ENCODE data around the gene CD82.
"Not testable (repeated sequence)": the region's sequence is repeated elsewhere in the genome, so short reads cannot be mapped to it uniquely, and the experiment has no call there.

CD82 gene

DNA sequence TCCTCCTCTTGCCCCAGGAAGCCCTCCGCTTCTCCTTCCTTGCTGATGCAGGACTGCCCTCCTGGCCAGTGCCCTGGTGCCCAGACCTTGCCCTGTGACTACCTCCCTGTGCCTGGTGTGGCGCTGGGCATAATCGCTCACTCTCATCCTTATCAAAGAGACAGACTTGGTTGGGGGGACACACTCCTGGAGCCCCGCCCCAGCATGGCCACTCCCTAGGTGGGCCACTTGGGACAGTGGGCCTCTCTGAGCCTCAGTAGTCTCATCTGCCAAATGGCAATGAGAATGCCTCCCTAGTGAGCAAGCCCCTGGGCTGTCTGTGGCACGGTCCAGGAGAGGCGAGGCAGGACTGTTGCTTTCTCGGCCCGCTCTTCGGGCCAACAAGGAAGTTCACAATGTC is 88.6 kb downstream of the CD82 start:
- Histone ChIP-seq H3K27me3 (ENCODE audit: insufficient read depth, low read length) (no peaks in the 10 kb centered on the region; the same call in 1 of the 2 replicates), H3K36me3 (ENCODE audit: insufficient read depth, low read depth, low read length) (no peaks in the 10 kb centered on the region), H3K9ac (ENCODE audit: low read depth, low read length) (no peak overlapping the region), H3K9me3 (ENCODE audit: insufficient read depth, low read depth, low read length) (no peaks in the 10 kb centered on the region), H3K27ac (ENCODE audit: low read length) (no peak overlapping the region), H3K4me3 (ENCODE audit: low read length) (no peak overlapping the region), H3K4me1 (ENCODE audit: insufficient read depth, low read length) (no peaks in the 10 kb centered on the region)

DNA sequence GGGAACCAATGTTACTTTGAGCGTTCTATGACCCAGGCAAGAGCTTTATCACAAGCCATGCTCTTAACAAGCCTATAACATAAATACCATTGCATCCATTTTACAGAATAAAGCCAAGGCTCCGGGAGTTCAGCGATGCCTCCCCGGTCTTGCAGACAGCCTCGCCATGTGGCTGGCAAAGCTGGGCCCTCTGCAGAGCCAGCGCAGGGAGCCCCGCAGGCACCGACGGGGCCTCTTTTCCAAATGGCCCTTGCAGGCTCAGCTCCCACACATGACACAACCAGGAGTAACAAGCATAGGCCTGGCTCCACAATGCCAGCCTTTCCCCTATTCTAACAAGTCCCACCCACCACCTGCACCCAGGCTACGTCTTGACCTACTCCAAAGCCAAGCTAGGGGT is 89.1 kb downstream of the CD82 start:
- no peaks in the 10 kb centered on the region for H3K36me3 ChIP-seq (ENCODE audit: insufficient read depth, low read depth, low read length)
- no peak overlapping the region for H3K9ac ChIP-seq (ENCODE audit: low read depth, low read length)
- H3K4me1 ChIP-seq (ENCODE audit: insufficient read depth, low read length): no peaks in the 10 kb centered on the region
- H3K27me3 ChIP-seq (ENCODE audit: insufficient read depth, low read length): no peaks in the 10 kb centered on the region; the same call in 1 of the 2 replicates
- no peaks in the 10 kb centered on the region for H3K9me3 ChIP-seq (ENCODE audit: insufficient read depth, low read depth, low read length)
- no peak overlapping the region for H3K4me3 ChIP-seq (ENCODE audit: low read length)
- H3K27ac ChIP-seq (ENCODE audit: low read length): no peak overlapping the region

DNA sequence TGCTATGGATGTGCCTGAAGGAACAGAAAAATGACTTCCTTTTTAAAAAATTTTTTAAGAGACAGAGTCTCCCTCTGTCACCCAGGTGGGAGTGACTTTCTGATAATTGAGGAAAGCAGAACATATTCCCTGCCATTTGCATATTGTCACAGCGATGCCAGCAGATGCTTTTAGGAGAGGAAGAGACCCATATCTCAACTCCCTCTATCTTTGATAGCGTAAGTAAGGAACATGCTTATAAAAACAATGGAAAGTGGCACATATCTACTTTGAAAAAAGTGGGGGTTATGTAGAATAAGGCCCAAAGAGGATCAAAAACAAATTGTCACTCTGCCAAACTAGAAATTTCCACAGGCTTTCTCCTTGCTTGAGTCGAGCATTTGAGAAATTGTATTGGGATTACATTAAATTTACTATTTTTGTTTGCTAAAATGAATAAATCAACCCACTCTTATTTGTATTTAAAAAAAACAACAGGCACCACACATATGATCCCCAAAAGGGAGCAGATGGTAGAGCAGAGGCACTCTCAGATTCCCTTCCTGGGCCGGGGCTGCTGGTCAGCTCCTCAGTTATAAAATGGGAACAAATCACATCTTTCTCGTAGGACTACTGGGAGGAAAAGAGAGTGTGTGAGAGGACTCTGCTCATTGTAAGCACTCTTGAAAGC is 92.5 kb downstream of the CD82 start:
- Histone ChIP-seq H3K9me3 (ENCODE audit: insufficient read depth, low read depth, low read length) (no peaks in the 10 kb centered on the region), H3K27ac (ENCODE audit: low read length) (no peak overlapping the region), H3K27me3 (ENCODE audit: insufficient read depth, low read length) (no peaks in the 10 kb centered on the region), H3K4me3 (ENCODE audit: low read length) (no peak overlapping the region), H3K36me3 (ENCODE audit: insufficient read depth, low read depth, low read length) (no peaks in the 10 kb centered on the region), H3K4me1 (ENCODE audit: insufficient read depth, low read length) (no peaks in the 10 kb centered on the region), H3K9ac (ENCODE audit: low read depth, low read length) (no peak overlapping the region)

DNA sequence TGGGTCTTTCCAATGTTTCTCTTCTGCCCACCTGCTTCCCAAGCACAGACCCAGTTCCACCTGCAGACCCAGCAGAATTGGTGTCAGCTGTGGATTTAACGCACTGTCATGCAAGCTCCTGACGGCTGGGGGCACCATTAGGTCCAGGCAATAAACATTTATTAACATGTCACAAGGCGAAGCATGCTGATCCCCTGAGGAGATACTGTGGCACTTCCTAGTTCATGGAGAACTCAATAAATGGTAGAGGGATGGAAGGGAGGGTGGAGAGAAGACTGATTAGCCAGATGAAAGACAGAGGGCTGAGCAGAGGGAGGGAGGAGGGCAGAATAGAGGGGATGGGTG is 93.0 kb downstream of the CD82 start:
- no peak overlapping the region for H3K9ac ChIP-seq (ENCODE audit: low read depth, low read length)

DNA sequence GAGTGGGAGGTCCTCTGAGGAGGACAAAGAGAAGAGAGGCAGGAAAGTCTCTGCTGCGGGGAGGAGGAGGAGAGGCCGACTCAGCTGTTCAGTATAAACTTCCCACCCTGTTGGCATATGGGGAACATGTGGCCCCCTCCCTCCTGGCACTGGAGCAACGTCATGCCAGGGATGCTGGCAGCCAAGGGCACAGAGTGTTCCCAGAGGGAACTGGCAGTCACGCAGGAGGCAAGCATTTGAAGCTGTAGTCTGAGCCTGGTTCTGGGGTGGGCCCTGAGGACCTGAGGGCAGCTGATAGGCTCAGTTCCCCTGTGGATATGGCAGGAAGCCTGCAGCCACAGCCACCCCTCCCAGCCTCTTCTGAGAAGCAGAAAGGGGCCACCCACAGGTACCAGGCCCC is 94.2 kb downstream of the CD82 start:
- no peaks in the 10 kb centered on the region for H3K27me3 ChIP-seq (ENCODE audit: insufficient read depth, low read length)
- H3K4me1 ChIP-seq (ENCODE audit: insufficient read depth, low read length): no peaks in the 10 kb centered on the region
- no peak overlapping the region for H3K9ac ChIP-seq (ENCODE audit: low read depth, low read length)
- no peaks in the 10 kb centered on the region for H3K36me3 ChIP-seq (ENCODE audit: insufficient read depth, low read depth, low read length)
- no peaks in the 10 kb centered on the region for H3K9me3 ChIP-seq (ENCODE audit: insufficient read depth, low read depth, low read length)
- no peak overlapping the region for H3K27ac ChIP-seq (ENCODE audit: low read length)
- no peak overlapping the region for H3K4me3 ChIP-seq (ENCODE audit: low read length)

More for the DNA sequence above, 93.0 kb downstream of the CD82 start:
- H3K27me3 ChIP-seq (ENCODE audit: insufficient read depth, low read length): no peaks in the 10 kb centered on the region
- no peak overlapping the region for H3K27ac ChIP-seq (ENCODE audit: low read length)
- H3K4me1 ChIP-seq (ENCODE audit: insufficient read depth, low read length): no peaks in the 10 kb centered on the region
- no peaks in the 10 kb centered on the region for H3K9me3 ChIP-seq (ENCODE audit: insufficient read depth, low read depth, low read length)
- H3K4me3 ChIP-seq (ENCODE audit: low read length): no peak overlapping the region
- no peaks in the 10 kb centered on the region for H3K36me3 ChIP-seq (ENCODE audit: insufficient read depth, low read depth, low read length)

DNA sequence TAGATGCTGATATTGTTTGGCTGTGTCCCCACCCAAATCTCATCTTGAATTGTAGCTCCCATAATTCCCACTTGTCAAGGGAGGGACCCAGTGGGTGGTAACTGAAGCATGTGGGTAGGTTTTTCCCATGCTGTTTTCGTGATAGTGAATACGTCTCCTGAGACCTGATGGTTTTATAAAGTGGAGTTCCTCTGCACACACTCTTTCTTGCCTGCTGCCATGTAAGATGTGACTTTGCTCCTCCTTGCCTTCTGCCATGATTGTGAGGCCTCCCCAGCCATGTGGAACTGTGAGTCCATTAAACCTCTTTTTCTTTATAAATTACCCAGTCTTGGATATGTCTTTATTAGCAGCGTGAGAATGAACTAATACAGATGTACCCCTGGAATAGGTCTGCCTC is 95.1 kb downstream of the CD82 start:
- H3K27ac ChIP-seq (ENCODE audit: low read length); H3K4me1 ChIP-seq (ENCODE audit: insufficient read depth, low read length); H3K4me3 ChIP-seq (ENCODE audit: low read length); H3K9me3 ChIP-seq (ENCODE audit: insufficient read depth, low read depth, low read length); H3K27me3 ChIP-seq (ENCODE audit: insufficient read depth, low read length); H3K36me3 ChIP-seq (ENCODE audit: insufficient read depth, low read depth, low read length); H3K9ac ChIP-seq (ENCODE audit: low read depth, low read length): not testable (repeated sequence)

DNA sequence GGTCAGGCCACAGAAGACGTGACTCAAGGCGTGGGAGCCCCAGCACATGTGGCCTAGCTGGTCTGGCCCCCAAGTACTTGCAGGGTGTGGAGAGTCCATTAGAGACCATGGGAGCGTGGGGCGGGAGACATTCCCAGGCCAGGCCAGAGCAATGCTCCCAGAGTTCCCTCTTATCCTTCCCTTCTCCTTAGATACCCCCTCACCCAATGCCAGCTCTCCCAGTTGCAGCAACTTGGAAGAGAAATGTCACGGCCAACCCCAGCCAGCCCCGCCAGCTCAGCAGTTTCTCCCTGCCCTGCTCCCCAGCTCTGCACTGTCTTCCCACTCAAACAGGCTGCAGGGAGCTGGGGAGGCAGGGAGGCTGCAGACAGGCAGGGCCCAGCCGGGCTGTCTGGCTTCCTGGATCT is 95.9 kb downstream of the CD82 start:
- H3K4me3 ChIP-seq (ENCODE audit: low read length): no peak overlapping the region
- H3K27ac ChIP-seq (ENCODE audit: low read length): no peak overlapping the region

More for the DNA sequence above, 95.9 kb downstream of the CD82 start:
- H3K27me3 ChIP-seq (ENCODE audit: insufficient read depth, low read length): no peaks in the 10 kb centered on the region
- no peaks in the 10 kb centered on the region for H3K9me3 ChIP-seq (ENCODE audit: insufficient read depth, low read depth, low read length)
- H3K9ac ChIP-seq (ENCODE audit: low read depth, low read length): no peak overlapping the region
- H3K36me3 ChIP-seq (ENCODE audit: insufficient read depth, low read depth, low read length): no peaks in the 10 kb centered on the region
- no peaks in the 10 kb centered on the region for H3K4me1 ChIP-seq (ENCODE audit: insufficient read depth, low read length)
